Upper lobe of left lung (tissue), 4 donors: ENCODE results near the gene TMSB10.

ENCODE experiments used
- POLR2A ChIP-seq, 4 donors: fragments of 450-650 bp; IDR thresholded peaks; one replicate each; pipeline ENCODE4 v1.5.1; 2016 to 2017; ENCODE audit warnings: antibody characterized with exemption in 4 of 4, mild to moderate bottlenecking in 2 of 4
- POLR2AphosphoS5 ChIP-seq, 2 donors: sonication (generic); formaldehyde crosslinking; IDR thresholded peaks; one replicate each; pipeline ENCODE4 v1.5.1; 2017; ENCODE audit warnings: antibody characterized with exemption in 2 of 2
- TF ChIP-seq, protein P1 (sequence below), 6 experiments: fragments of 450-650 bp in 4 of 6; fragments of 200-600 bp in 2 of 6; sonication (generic) in 2 of 6; IDR thresholded peaks; one replicate each; pipeline ENCODE4 v1.5.1; 2016 to 2019; ENCODE audit warnings: antibody characterized with exemption in 6 of 6

DNA sequence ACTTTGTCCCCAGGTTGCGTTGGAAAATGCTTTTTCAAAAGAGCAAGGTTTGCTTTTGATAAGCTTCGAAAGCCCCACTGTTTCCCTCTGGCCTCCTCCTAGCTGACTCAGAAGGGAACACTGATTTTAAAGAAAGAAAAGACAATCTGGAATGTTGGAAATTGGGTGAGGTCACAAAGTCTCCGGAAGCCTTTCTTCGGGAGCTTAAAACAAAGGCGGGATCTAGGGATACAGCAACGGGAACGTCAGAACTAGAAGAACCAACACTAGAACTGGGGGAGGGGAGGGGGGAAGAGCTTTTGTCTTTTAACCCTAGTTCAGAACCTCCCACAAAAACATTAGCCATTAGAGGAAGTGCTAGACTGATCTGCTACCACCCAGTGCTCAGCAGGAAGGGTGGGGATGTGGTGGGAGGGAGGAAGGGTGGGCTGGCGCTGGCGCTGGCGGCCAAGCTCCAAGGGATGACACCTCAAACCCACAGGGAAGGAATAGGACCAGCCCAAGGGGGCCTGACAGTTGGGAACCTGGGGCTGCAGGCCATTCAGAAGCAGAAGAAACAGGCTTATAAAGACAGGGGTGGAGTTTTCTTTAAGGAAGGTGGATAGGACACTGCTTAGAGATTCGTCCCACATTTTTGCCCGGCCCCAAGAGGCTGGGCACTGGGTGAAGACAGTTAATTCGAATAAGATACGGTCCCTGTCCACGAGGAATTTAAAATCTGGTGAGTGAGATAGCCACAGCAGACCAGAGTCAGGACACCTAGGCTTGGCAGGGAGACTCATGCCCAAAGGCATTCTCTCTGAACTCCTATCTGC lies 1.7 kb downstream of the TMSB10 start:
- TF ChIP-seq, protein P1, sequence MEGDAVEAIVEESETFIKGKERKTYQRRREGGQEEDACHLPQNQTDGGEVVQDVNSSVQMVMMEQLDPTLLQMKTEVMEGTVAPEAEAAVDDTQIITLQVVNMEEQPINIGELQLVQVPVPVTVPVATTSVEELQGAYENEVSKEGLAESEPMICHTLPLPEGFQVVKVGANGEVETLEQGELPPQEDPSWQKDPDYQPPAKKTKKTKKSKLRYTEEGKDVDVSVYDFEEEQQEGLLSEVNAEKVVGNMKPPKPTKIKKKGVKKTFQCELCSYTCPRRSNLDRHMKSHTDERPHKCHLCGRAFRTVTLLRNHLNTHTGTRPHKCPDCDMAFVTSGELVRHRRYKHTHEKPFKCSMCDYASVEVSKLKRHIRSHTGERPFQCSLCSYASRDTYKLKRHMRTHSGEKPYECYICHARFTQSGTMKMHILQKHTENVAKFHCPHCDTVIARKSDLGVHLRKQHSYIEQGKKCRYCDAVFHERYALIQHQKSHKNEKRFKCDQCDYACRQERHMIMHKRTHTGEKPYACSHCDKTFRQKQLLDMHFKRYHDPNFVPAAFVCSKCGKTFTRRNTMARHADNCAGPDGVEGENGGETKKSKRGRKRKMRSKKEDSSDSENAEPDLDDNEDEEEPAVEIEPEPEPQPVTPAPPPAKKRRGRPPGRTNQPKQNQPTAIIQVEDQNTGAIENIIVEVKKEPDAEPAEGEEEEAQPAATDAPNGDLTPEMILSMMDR (IDR thresholded peaks at IDR 0.05) = no peak
- TF ChIP-seq POLR2A (IDR thresholded peaks at IDR 0.05) = peak in 3 of 4 donors; percentile 30 to 64 (median 38)
- TF ChIP-seq POLR2AphosphoS5 (IDR thresholded peaks at IDR 0.05) = peak; percentile 63 to 76
